Measurements from ENCODE around the gene KRTAP10-7. TPM values are rescaled to one million over a fixed set of nuclear protein-coding genes. Genes with fewer than 3 reads are reported as not detected.
"Not testable (repeated sequence)": the region's sequence is repeated elsewhere in the genome, so short reads cannot be mapped to it uniquely, and the experiment has no call there.

The KRTAP10-7 gene
- polyA plus RNA-seq, 2 donors = not detected

GRCh38 chr21:44638506-44639330, 38.3 kb downstream of the KRTAP10-7 start:
- 79 to 84% methylated on average over 17 to 21 of the region's 21 CpGs for WGBS, 2 donors

GRCh38 chr21:44639331-44639655, 38.9 kb downstream of the KRTAP10-7 start:
- Histone ChIP-seq H3K9me3 (ENCODE audit: control insufficient read depth in 2 of 2, insufficient read depth in 1 of 2, low read depth in 1 of 2, low read length in 1 of 2) (peaks cover 0 to 7% of the 10 kb centered on the region in 2 donors), H3K27ac (ENCODE audit: low read depth in 2 of 2, low read length in 1 of 2) (no peak overlapping the region), H3K27me3 (ENCODE audit: control insufficient read depth in 1 of 2, insufficient read depth in 2 of 2, low read length in 2 of 2) (peaks cover 0 to 5% of the 10 kb centered on the region in 2 donors), H3K4me3 (ENCODE audit: low read depth in 1 of 2, low read length in 2 of 2) (no peak overlapping the region), H3K36me3 (ENCODE audit: control insufficient read depth in 2 of 2, insufficient read depth in 2 of 2, low read length in 1 of 2) (no peaks in the 10 kb centered on the region), H3K4me1 (ENCODE audit: control insufficient read depth in 2 of 2, insufficient read depth in 2 of 2, low read length in 1 of 2) (no peaks in the 10 kb centered on the region)
- WGBS, 2 donors = 76 to 85% methylated on average over 12 of the region's 12 CpGs

More at GRCh38 chr21:44638506-44639330, 38.3 kb downstream of the KRTAP10-7 start:
- not testable (repeated sequence) for H3K9me3 ChIP-seq (ENCODE audit: control insufficient read depth in 2 of 2, insufficient read depth in 1 of 2, low read depth in 1 of 2, low read length in 1 of 2); H3K27me3 ChIP-seq (ENCODE audit: control insufficient read depth in 1 of 2, insufficient read depth in 2 of 2, low read length in 2 of 2); H3K4me3 ChIP-seq (ENCODE audit: low read depth in 1 of 2, low read length in 2 of 2); H3K36me3 ChIP-seq (ENCODE audit: control insufficient read depth in 2 of 2, insufficient read depth in 2 of 2, low read length in 1 of 2); H3K4me1 ChIP-seq (ENCODE audit: control insufficient read depth in 2 of 2, insufficient read depth in 2 of 2, low read length in 1 of 2); H3K27ac ChIP-seq (ENCODE audit: low read depth in 2 of 2, low read length in 1 of 2)

GRCh38 chr21:44640761-44641160, 40.4 kb downstream of the KRTAP10-7 start:
- Histone ChIP-seq H3K36me3 (ENCODE audit: control insufficient read depth in 2 of 2, insufficient read depth in 2 of 2, low read length in 1 of 2) (no peaks in the 10 kb centered on the region), H3K9me3 (ENCODE audit: control insufficient read depth in 2 of 2, insufficient read depth in 1 of 2, low read depth in 1 of 2, low read length in 1 of 2) (peaks cover 0 to 7% of the 10 kb centered on the region in 2 donors), H3K4me3 (ENCODE audit: low read depth in 1 of 2, low read length in 2 of 2) (no peak overlapping the region), H3K27me3 (ENCODE audit: control insufficient read depth in 1 of 2, insufficient read depth in 2 of 2, low read length in 2 of 2) (peaks cover 0 to 5% of the 10 kb centered on the region in 2 donors), H3K27ac (ENCODE audit: low read depth in 2 of 2, low read length in 1 of 2) (no peak overlapping the region), H3K4me1 (ENCODE audit: control insufficient read depth in 2 of 2, insufficient read depth in 2 of 2, low read length in 1 of 2) (no peaks in the 10 kb centered on the region)
- WGBS, 2 donors = 80 to 88% methylated on average over 5 of the region's 5 CpGs

GRCh38 chr21:44643741-44644310, 43.4 kb downstream of the KRTAP10-7 start:
- Histone ChIP-seq H3K4me1 (ENCODE audit: control insufficient read depth in 2 of 2, insufficient read depth in 2 of 2, low read length in 1 of 2) (no peaks in the 10 kb centered on the region), H3K36me3 (ENCODE audit: control insufficient read depth in 2 of 2, insufficient read depth in 2 of 2, low read length in 1 of 2) (no peaks in the 10 kb centered on the region), H3K4me3 (ENCODE audit: low read depth in 1 of 2, low read length in 2 of 2) (no peak overlapping the region), H3K27me3 (ENCODE audit: control insufficient read depth in 1 of 2, insufficient read depth in 2 of 2, low read length in 2 of 2) (no peaks in the 10 kb centered on the region), H3K27ac (ENCODE audit: low read depth in 2 of 2, low read length in 1 of 2) (no peak overlapping the region), H3K9me3 (ENCODE audit: control insufficient read depth in 2 of 2, insufficient read depth in 1 of 2, low read depth in 1 of 2, low read length in 1 of 2) (peaks cover 0 to 7% of the 10 kb centered on the region in 2 donors)
- WGBS, 2 donors = 62 to 64% methylated on average over 14 of the region's 14 CpGs

GRCh38 chr21:44644878-44645277, 44.5 kb downstream of the KRTAP10-7 start:
- H3K27ac ChIP-seq (ENCODE audit: low read depth in 2 of 2, low read length in 1 of 2) = no peak overlapping the region
- no peaks in the 10 kb centered on the region for H3K4me1 ChIP-seq (ENCODE audit: control insufficient read depth in 2 of 2, insufficient read depth in 2 of 2, low read length in 1 of 2)
- 44 to 48% methylated on average over 2 of the region's 2 CpGs for WGBS, 2 donors

GRCh38 chr21:44646366-44647221, 46.2 kb downstream of the KRTAP10-7 start, which contains the start of gene KRTAP10-11:
Gene KRTAP10-11, plus strand, starts transcription at chr21:44646414. Its CDS starts 45 bp downstream, at chr21:44646459.
- H3K36me3 ChIP-seq (ENCODE audit: control insufficient read depth in 2 of 2, insufficient read depth in 2 of 2, low read length in 1 of 2) = not testable (repeated sequence)
- 67 to 73% methylated on average over 21 of the region's 21 CpGs for WGBS, 2 donors

More at GRCh38 chr21:44644878-44645277, 44.5 kb downstream of the KRTAP10-7 start:
- H3K4me3 ChIP-seq (ENCODE audit: low read depth in 1 of 2, low read length in 2 of 2) = no peak overlapping the region
- no peaks in the 10 kb centered on the region for H3K27me3 ChIP-seq (ENCODE audit: control insufficient read depth in 1 of 2, insufficient read depth in 2 of 2, low read length in 2 of 2)
- H3K9me3 ChIP-seq (ENCODE audit: control insufficient read depth in 2 of 2, insufficient read depth in 1 of 2, low read depth in 1 of 2, low read length in 1 of 2) = peaks cover 0 to 7% of the 10 kb centered on the region in 2 donors
- no peaks in the 10 kb centered on the region for H3K36me3 ChIP-seq (ENCODE audit: control insufficient read depth in 2 of 2, insufficient read depth in 2 of 2, low read length in 1 of 2)

GRCh38 chr21:44647222-44647552, 46.8 kb downstream of the KRTAP10-7 start:
- Histone ChIP-seq H3K27ac (ENCODE audit: low read depth in 2 of 2, low read length in 1 of 2) (no peak overlapping the region), H3K4me3 (ENCODE audit: low read depth in 1 of 2, low read length in 2 of 2) (no peak overlapping the region), H3K4me1 (ENCODE audit: control insufficient read depth in 2 of 2, insufficient read depth in 2 of 2, low read length in 1 of 2) (no peaks in the 10 kb centered on the region), H3K36me3 (ENCODE audit: control insufficient read depth in 2 of 2, insufficient read depth in 2 of 2, low read length in 1 of 2) (no peaks in the 10 kb centered on the region), H3K9me3 (ENCODE audit: control insufficient read depth in 2 of 2, insufficient read depth in 1 of 2, low read depth in 1 of 2, low read length in 1 of 2) (peaks cover 0 to 7% of the 10 kb centered on the region in 2 donors), H3K27me3 (ENCODE audit: control insufficient read depth in 1 of 2, insufficient read depth in 2 of 2, low read length in 2 of 2) (no peaks in the 10 kb centered on the region)
- 51 to 58% methylated on average over 8 of the region's 8 CpGs for WGBS, 2 donors

More at GRCh38 chr21:44646366-44647221, 46.2 kb downstream of the KRTAP10-7 start, which contains the start of gene KRTAP10-11:
- not testable (repeated sequence) for H3K4me1 ChIP-seq (ENCODE audit: control insufficient read depth in 2 of 2, insufficient read depth in 2 of 2, low read length in 1 of 2); H3K9me3 ChIP-seq (ENCODE audit: control insufficient read depth in 2 of 2, insufficient read depth in 1 of 2, low read depth in 1 of 2, low read length in 1 of 2); H3K27me3 ChIP-seq (ENCODE audit: control insufficient read depth in 1 of 2, insufficient read depth in 2 of 2, low read length in 2 of 2); H3K4me3 ChIP-seq (ENCODE audit: low read depth in 1 of 2, low read length in 2 of 2); H3K27ac ChIP-seq (ENCODE audit: low read depth in 2 of 2, low read length in 1 of 2)

GRCh38 chr21:44648557-44649311, 48.3 kb downstream of the KRTAP10-7 start:
- 76 to 81% methylated on average over 32 to 33 of the region's 33 CpGs for WGBS, 2 donors
- peaks cover 0 to 4% of the 10 kb centered on the region in 2 donors for H3K9me3 ChIP-seq (ENCODE audit: control insufficient read depth in 2 of 2, insufficient read depth in 1 of 2, low read depth in 1 of 2, low read length in 1 of 2)
- H3K4me3 ChIP-seq (ENCODE audit: low read depth in 1 of 2, low read length in 2 of 2) = no peak overlapping the region
- no peak overlapping the region for H3K27ac ChIP-seq (ENCODE audit: low read depth in 2 of 2, low read length in 1 of 2)
- H3K4me1 ChIP-seq (ENCODE audit: control insufficient read depth in 2 of 2, insufficient read depth in 2 of 2, low read length in 1 of 2) = no peaks in the 10 kb centered on the region
- no peaks in the 10 kb centered on the region for H3K27me3 ChIP-seq (ENCODE audit: control insufficient read depth in 1 of 2, insufficient read depth in 2 of 2, low read length in 2 of 2)
- H3K36me3 ChIP-seq (ENCODE audit: control insufficient read depth in 2 of 2, insufficient read depth in 2 of 2, low read length in 1 of 2) = no peaks in the 10 kb centered on the region
